ENCODE data around the gene RXFP1. TPM values are rescaled to one million over a fixed set of nuclear protein-coding genes. Genes with fewer than 3 reads are reported as not detected.

Gene RXFP1
- polyA plus RNA-seq, 1 donor from 2014 or later = 0.12 TPM

DNA sequence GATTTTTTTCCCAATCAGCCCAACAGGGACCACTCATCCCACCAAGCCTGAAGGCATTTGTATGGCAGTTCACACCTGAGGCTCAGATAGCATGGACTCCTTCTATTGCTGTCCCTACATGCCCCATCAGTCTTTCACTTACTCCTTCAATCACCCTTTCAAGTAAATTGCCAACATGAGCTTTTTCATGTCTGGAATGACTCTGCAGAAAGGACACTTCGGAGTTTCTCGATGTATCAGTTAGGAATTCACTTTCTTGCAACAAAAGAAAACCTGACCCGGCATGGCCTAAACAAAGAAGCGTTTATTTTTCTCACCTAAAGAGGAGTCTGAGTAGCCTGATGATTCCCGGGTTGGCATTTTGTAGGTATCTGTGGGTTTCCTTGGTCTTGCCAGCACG is 38.6 kb downstream of the RXFP1 start:
- Histone ChIP-seq H3K9me3 (ENCODE audit: low read length) (no peaks in the 10 kb centered on the region), H4K20me1 (ENCODE audit: insufficient read depth) (no peaks in the 10 kb centered on the region), H3K27ac (ENCODE audit: low read length) (no peak overlapping the region), H2AFZ (ENCODE audit: low read depth, low read length) (no peak overlapping the region), H3K79me2 (replicated peaks; ENCODE audit: insufficient read depth, low read length) (no peaks in the 10 kb centered on the region), H3K9ac (ENCODE audit: low read length) (no peak overlapping the region), H3F3A (ENCODE audit: insufficient read depth, low read length, poor library complexity, severe bottlenecking) (no peaks in the 10 kb centered on the region), H3K27me3 (ENCODE audit: insufficient read depth, low read depth, low read length) (no peaks in the 10 kb centered on the region), H3K4me2 (ENCODE audit: low read length) (no peak overlapping the region), H3K4me3 (ENCODE audit: low read length) (no peak overlapping the region), H3K9me2 (ENCODE audit: insufficient read depth, low read length) (no peaks in the 10 kb centered on the region), H3K36me3 (ENCODE audit: insufficient read depth, low read length) (no peaks in the 10 kb centered on the region)
- TF ChIP-seq, protein P1, sequence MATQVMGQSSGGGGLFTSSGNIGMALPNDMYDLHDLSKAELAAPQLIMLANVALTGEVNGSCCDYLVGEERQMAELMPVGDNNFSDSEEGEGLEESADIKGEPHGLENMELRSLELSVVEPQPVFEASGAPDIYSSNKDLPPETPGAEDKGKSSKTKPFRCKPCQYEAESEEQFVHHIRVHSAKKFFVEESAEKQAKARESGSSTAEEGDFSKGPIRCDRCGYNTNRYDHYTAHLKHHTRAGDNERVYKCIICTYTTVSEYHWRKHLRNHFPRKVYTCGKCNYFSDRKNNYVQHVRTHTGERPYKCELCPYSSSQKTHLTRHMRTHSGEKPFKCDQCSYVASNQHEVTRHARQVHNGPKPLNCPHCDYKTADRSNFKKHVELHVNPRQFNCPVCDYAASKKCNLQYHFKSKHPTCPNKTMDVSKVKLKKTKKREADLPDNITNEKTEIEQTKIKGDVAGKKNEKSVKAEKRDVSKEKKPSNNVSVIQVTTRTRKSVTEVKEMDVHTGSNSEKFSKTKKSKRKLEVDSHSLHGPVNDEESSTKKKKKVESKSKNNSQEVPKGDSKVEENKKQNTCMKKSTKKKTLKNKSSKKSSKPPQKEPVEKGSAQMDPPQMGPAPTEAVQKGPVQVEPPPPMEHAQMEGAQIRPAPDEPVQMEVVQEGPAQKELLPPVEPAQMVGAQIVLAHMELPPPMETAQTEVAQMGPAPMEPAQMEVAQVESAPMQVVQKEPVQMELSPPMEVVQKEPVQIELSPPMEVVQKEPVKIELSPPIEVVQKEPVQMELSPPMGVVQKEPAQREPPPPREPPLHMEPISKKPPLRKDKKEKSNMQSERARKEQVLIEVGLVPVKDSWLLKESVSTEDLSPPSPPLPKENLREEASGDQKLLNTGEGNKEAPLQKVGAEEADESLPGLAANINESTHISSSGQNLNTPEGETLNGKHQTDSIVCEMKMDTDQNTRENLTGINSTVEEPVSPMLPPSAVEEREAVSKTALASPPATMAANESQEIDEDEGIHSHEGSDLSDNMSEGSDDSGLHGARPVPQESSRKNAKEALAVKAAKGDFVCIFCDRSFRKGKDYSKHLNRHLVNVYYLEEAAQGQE (IDR thresholded peaks at IDR 0.05; ENCODE audit: borderline replicate concordance) = no peak
- TF ChIP-seq, protein P2, sequence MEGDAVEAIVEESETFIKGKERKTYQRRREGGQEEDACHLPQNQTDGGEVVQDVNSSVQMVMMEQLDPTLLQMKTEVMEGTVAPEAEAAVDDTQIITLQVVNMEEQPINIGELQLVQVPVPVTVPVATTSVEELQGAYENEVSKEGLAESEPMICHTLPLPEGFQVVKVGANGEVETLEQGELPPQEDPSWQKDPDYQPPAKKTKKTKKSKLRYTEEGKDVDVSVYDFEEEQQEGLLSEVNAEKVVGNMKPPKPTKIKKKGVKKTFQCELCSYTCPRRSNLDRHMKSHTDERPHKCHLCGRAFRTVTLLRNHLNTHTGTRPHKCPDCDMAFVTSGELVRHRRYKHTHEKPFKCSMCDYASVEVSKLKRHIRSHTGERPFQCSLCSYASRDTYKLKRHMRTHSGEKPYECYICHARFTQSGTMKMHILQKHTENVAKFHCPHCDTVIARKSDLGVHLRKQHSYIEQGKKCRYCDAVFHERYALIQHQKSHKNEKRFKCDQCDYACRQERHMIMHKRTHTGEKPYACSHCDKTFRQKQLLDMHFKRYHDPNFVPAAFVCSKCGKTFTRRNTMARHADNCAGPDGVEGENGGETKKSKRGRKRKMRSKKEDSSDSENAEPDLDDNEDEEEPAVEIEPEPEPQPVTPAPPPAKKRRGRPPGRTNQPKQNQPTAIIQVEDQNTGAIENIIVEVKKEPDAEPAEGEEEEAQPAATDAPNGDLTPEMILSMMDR (IDR thresholded peaks at IDR 0.05; ENCODE audit: poor library complexity, severe bottlenecking) = no peak
- TF ChIP-seq EZH2 (IDR thresholded peaks at IDR 0.05; ENCODE audit: borderline replicate concordance, insufficient read depth, low read length, poor library complexity, severe bottlenecking) (no peak), TAF1 (IDR thresholded peaks at IDR 0.05; ENCODE audit: low read depth) (no peak)

DNA sequence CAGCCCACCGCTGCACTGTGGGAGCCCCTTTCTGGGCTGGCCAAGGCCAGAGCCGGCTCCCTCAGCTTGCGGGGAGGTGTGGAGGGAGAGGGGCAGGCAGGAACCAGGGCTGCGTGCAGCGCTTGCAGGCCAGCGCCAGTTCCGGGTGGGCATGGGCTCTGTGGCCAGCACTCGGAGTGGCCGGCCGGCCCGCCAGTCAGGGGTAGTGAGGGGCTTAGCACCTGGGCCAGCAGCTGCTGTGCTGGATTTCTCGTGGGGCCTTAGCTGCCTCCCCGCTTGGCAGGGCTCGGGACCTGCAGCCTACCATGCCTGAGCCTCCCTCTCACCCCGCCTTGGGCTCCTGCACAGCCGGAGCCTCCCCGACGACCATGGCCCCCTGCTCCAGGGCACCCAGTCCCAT is 45.2 kb downstream of the RXFP1 start:
- TF ChIP-seq, protein P2 (IDR thresholded peaks at IDR 0.05; ENCODE audit: poor library complexity, severe bottlenecking) = no peak
- TF ChIP-seq SMC3 (conservative IDR thresholded peaks at IDR 0.05; ENCODE audit: poor library complexity) (no peak), MXI1 (conservative IDR thresholded peaks at IDR 0.05; ENCODE audit: poor library complexity, severe bottlenecking) (no peak), RAD21 (conservative IDR thresholded peaks at IDR 0.05) (no peak), TAF1 (IDR thresholded peaks at IDR 0.05; ENCODE audit: low read depth) (no peak), EP300 (conservative IDR thresholded peaks at IDR 0.05; ENCODE audit: poor library complexity, severe bottlenecking) (no peak), EZH2 (IDR thresholded peaks at IDR 0.05; ENCODE audit: borderline replicate concordance, insufficient read depth, low read length, poor library complexity, severe bottlenecking) (no peak), POLR2AphosphoS5 (IDR thresholded peaks at IDR 0.05) (no peak)
- TF ChIP-seq, protein P1 (IDR thresholded peaks at IDR 0.05; ENCODE audit: borderline replicate concordance) = no peak
- Histone ChIP-seq H3K79me2 (replicated peaks; ENCODE audit: insufficient read depth, low read length) (no peaks in the 10 kb centered on the region), H3K4me3 (ENCODE audit: low read length) (no peak overlapping the region), H3K9ac (ENCODE audit: low read length) (no peak overlapping the region), H4K20me1 (ENCODE audit: insufficient read depth) (no peaks in the 10 kb centered on the region), H3K9me2 (ENCODE audit: insufficient read depth, low read length) (no peaks in the 10 kb centered on the region), H3K4me2 (ENCODE audit: low read length) (no peak overlapping the region), H3F3A (ENCODE audit: insufficient read depth, low read length, poor library complexity, severe bottlenecking) (no peaks in the 10 kb centered on the region), H3K9me3 (ENCODE audit: low read length) (no peaks in the 10 kb centered on the region), H3K27ac (ENCODE audit: low read length) (no peak overlapping the region), H2AFZ (ENCODE audit: low read depth, low read length) (no peak overlapping the region), H3K36me3 (ENCODE audit: insufficient read depth, low read length) (no peaks in the 10 kb centered on the region), H3K27me3 (ENCODE audit: insufficient read depth, low read depth, low read length) (no peaks in the 10 kb centered on the region)

Measured in neural cell (in vitro differentiated cells).